ENCODE measurements around the gene DNAH5. TPM values are rescaled to one million over a fixed set of nuclear protein-coding genes. Genes with fewer than 3 reads are reported as not detected.

DNAH5 gene
- 0.82 to 2.3 TPM (median 1.5 TPM) in 5 replicates for total RNA-seq (2022; extraction: Qiagen RNA extraction; ENCODE audit: low read depth)

GRCh38 chr5:13944560-13945199 is at the start of gene DNAH5:
Gene DNAH5, minus strand, starts transcription at chr5:13944688. Its CDS starts 250 bp downstream, at chr5:13944438.

Other genes starting within 250 kb of the DNAH5 start
- 92.2 to 108 TPM (median 99.3 TPM) in 5 replicates for gene TRIO, start 198.7 kb upstream of the DNAH5 start, total RNA-seq (2022; extraction: Qiagen RNA extraction; ENCODE audit: low read depth)